Fibroblast of lung (primary cell): ENCODE measurements around the gene STRAP.

Experiments
- EZH2 ChIP-seq: IDR thresholded peaks from 2 replicates; pipeline ENCODE4 v1.5.1; 2012; ENCODE audit warnings: low read length, control low read depth, mild to moderate bottlenecking; ENCODE audit errors: missing control alignments
- TF ChIP-seq, protein P1 (sequence below), 2 donors: IDR thresholded peaks in 1 of 2; conservative IDR thresholded peaks in 1 of 2; 1 replicate in 1 of 2; 2 replicates in 1 of 2; pipeline ENCODE4 v1.5.1; 2011 to 2012; ENCODE audit warnings: low read length in 2 of 2, control low read depth in 1 of 2, inconsistent platforms in 1 of 2, low read depth in 1 of 2, mild to moderate bottlenecking in 1 of 2

DNA sequence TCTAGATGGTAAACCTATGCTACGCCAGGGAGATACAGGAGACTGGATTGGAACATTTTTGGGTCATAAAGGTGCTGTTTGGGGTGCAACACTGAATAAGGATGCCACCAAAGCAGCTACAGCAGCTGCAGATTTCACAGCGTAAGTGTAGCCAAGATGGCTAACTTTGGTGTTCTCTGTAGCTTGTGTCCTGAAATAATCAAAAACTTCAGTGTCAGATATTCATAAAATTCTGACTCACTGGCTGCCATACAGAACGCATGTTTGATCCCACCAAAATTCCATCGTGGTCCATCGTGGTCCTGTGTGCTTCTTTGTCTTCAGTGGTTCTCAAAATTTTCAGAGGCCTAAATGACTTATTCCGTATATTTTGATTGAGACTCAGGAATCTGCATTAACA is 1.3 kb downstream of the STRAP start:
- TF ChIP-seq, protein P1, sequence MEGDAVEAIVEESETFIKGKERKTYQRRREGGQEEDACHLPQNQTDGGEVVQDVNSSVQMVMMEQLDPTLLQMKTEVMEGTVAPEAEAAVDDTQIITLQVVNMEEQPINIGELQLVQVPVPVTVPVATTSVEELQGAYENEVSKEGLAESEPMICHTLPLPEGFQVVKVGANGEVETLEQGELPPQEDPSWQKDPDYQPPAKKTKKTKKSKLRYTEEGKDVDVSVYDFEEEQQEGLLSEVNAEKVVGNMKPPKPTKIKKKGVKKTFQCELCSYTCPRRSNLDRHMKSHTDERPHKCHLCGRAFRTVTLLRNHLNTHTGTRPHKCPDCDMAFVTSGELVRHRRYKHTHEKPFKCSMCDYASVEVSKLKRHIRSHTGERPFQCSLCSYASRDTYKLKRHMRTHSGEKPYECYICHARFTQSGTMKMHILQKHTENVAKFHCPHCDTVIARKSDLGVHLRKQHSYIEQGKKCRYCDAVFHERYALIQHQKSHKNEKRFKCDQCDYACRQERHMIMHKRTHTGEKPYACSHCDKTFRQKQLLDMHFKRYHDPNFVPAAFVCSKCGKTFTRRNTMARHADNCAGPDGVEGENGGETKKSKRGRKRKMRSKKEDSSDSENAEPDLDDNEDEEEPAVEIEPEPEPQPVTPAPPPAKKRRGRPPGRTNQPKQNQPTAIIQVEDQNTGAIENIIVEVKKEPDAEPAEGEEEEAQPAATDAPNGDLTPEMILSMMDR (conservative IDR thresholded peaks at IDR 0.05 in 1 of 2, IDR thresholded peaks at IDR 0.05 in 1 of 2; ENCODE audit: low read depth in 1 of 2, low read length in 2 of 2): no peak
- TF ChIP-seq EZH2: no peak
